GM13977 (cell line): ENCODE data around the gene ZCCHC17.
"Not testable (repeated sequence)": the region's sequence is repeated elsewhere in the genome, so short reads cannot be mapped to it uniquely, and the experiment has no call there.

Experiments used
- DNase-seq: peaks from one replicate; pipeline ENCODE4 v3.0.0; 2012; ENCODE audit warnings: low spot score
- CTCF ChIP-seq: IDR thresholded peaks from 2 replicates; pipeline ENCODE4 v1.5.1; 2012; ENCODE audit warnings: mild to moderate bottlenecking, control low read depth; ENCODE audit not compliant: insufficient read depth; ENCODE audit errors: extremely low read depth, missing control alignments
- in situ Hi-C: fragments of 300-500 bp; cut with MboI; formaldehyde crosslinking; loops from one replicate; pipeline ENCODE4 v1.12.0; 2022; ENCODE audit warnings: low sequenced_read_pairs, low pct_unique_long_range_greater_than_20kb, mixed read lengths, inconsistent platforms; ENCODE audit not compliant: unreplicated experiment

The ZCCHC17 gene

GRCh38 chr1:31261916-31262315 is 34.9 kb upstream of the ZCCHC17 start:
- no peak for DNase-seq
- TF ChIP-seq CTCF, result no peak
- in situ Hi-C loops, result no loop called here

GRCh38 chr1:31262393-31262792 is 34.4 kb upstream of the ZCCHC17 start:
- in situ Hi-C loops, DNase-seq: not testable (repeated sequence)

- no peak for TF ChIP-seq CTCF
- in situ Hi-C loops, result no loop called here
Measured at GRCh38 chr1:31263408-31263807, 33.4 kb upstream of the ZCCHC17 start.

GRCh38 chr1:31264790-31265386 is 31.9 kb upstream of the ZCCHC17 start:
- DNase-seq, result no peak
- no peak for TF ChIP-seq CTCF
- in situ Hi-C loops, result no loop called here

More at GRCh38 chr1:31263408-31263807, 33.4 kb upstream of the ZCCHC17 start:
- no peak for DNase-seq

GRCh38 chr1:31266547-31266946 is 30.3 kb upstream of the ZCCHC17 start:
- TF ChIP-seq CTCF, result no peak
- in situ Hi-C loops, result no loop called here
- DNase-seq, result no peak

GRCh38 chr1:31272369-31272768 is 24.5 kb upstream of the ZCCHC17 start:
- DNase-seq, result no peak
- no peak for TF ChIP-seq CTCF
- in situ Hi-C loops, result no loop called here

GRCh38 chr1:31273619-31274018 is 23.2 kb upstream of the ZCCHC17 start:
- DNase-seq, result no peak
- no peak for TF ChIP-seq CTCF
- in situ Hi-C loops, result no loop called here

GRCh38 chr1:31282426-31282825 is 14.4 kb upstream of the ZCCHC17 start:
- in situ Hi-C loops, DNase-seq: not testable (repeated sequence)

- DNase-seq, result not testable (repeated sequence)
Measured at GRCh38 chr1:31287791-31288190, 9.0 kb upstream of the ZCCHC17 start.

More at GRCh38 chr1:31287791-31288190, 9.0 kb upstream of the ZCCHC17 start:
- in situ Hi-C loops, result not testable (repeated sequence)
